Ectodermal cell (in vitro differentiated cells): ENCODE results near the gene UPK1B.

Experiments used
- H3K27ac ChIP-seq: 2 replicates; pipeline ENCODE4 v1.7.0; 2013; ENCODE audit warnings: mild to moderate bottlenecking, low read depth, low read length; ENCODE audit not compliant: insufficient read depth, poor library complexity, severe bottlenecking
- H3K27me3 ChIP-seq: 2 replicates; pipeline ENCODE4 v1.7.0; 2013; ENCODE audit warnings: mild to moderate bottlenecking, low read length; ENCODE audit not compliant: insufficient read depth, control insufficient read depth, poor library complexity, severe bottlenecking
- H3K36me3 ChIP-seq: one replicate; pipeline ENCODE4 v1.7.0; 2013; ENCODE audit warnings: low read length; ENCODE audit not compliant: control insufficient read depth, insufficient read depth
- H3K4me1 ChIP-seq: one replicate; pipeline ENCODE4 v1.7.0; 2013; ENCODE audit warnings: low read length; ENCODE audit not compliant: control insufficient read depth, insufficient read depth
- H3K4me3 ChIP-seq: 2 replicates; pipeline ENCODE4 v1.7.0; 2013; ENCODE audit warnings: low read depth, low read length, control low read depth; ENCODE audit not compliant: insufficient read depth
- H3K9me3 ChIP-seq: 2 replicates; pipeline ENCODE4 v1.7.0; 2013; ENCODE audit warnings: mild to moderate bottlenecking, low read length, moderate library complexity; ENCODE audit not compliant: control insufficient read depth
- WGBS, 2 experiments: methylation state at CpG; one replicate each; pipeline ENCODE4 v1.1.7; 2013; ENCODE audit warnings: missing lambda C conversion rate in 2 of 2; 5-methylcytosine and 5-hydroxymethylcytosine counted together

The UPK1B gene

DNA sequence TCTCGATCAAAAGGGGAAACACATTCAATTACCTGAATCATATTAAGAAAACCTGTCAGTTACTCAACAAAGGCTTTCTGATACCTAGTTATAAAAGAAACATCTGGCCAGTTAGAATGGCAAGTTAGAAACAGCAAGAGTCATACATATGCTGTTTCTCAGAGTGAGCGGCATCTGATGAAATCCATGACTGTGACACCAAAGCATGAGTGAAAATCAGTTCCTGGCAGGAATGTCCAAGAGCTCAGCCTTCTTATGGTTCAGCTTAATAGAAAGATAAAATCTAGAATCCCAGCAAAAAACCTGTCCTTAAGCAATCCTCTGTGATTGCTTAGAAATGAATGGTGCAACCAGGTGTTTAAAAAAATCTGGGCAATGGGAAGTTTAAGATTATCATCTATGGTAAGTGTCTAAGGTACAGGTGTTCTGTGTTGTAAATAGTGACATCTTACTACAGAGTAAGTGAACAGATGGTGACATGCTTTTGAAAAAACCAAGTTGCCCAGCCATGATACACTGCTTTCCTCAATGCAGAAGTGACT lies 48.5 kb downstream of the UPK1B start:
- Histone ChIP-seq H3K9me3 (no peaks in the 10 kb centered on the region), H3K4me1 (no peaks in the 10 kb centered on the region), H3K36me3 (peaks cover 14% of the 10 kb centered on the region), H3K27me3 (no peaks in the 10 kb centered on the region), H3K27ac (no peak overlapping the region), H3K4me3 (no peak overlapping the region)
- whole genome bisulfite sequencing, 2 experiments: 93 to 95% methylated on average over 2 of the region's 2 CpGs

DNA sequence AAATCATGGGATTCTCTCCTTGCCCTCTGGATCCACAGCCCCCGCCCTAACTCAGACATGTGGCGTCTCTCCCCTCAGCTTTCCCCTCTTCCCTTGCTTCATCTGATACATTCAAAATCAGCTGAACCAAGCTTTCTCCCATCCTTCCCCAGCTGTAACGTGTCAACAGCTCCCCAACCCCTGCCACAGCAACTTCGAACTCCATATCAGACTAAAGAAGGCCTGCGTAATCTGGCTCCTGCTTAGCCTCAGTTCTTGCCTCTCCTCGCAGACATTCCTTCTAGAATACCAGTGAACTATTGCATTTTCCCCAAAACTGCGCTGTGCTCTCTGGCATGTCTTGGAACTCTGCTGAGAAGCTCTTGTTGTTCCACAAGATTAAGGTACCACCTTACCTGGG lies 49.0 kb downstream of the UPK1B start:
- WGBS, 2 experiments: 93 to 94% methylated on average over 7 of the region's 7 CpGs
- Histone ChIP-seq H3K36me3 (peaks cover 14% of the 10 kb centered on the region), H3K9me3 (no peaks in the 10 kb centered on the region), H3K27me3 (no peaks in the 10 kb centered on the region), H3K4me1 (no peaks in the 10 kb centered on the region), H3K4me3 (no peak overlapping the region), H3K27ac (no peak overlapping the region)

DNA sequence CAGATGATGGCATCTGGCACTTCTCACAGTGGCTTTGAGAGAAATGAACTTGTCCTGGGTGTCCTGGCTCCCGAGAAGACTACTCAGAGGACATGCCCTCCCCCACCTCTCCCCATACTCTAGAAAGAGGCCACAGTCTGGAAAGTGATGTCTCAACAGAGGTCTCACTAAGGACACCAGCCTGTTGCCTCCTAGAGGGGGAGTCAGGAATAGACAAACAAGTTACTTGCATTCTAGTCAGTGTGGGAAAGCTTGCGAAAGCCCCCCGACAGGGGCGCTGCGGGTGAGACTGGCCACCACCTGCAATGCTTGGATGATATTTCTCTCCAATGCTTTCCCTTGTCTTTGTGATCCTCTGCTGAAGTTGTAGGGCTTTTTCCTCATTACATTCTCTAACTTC lies 50.1 kb downstream of the UPK1B start:
- Histone ChIP-seq H3K27me3 (no peaks in the 10 kb centered on the region), H3K4me1 (no peaks in the 10 kb centered on the region), H3K9me3 (no peaks in the 10 kb centered on the region), H3K27ac (no peak overlapping the region), H3K36me3 (peaks cover 9% of the 10 kb centered on the region), H3K4me3 (no peak overlapping the region)
- WGBS, 2 experiments: 90 to 92% methylated on average over 5 of the region's 5 CpGs

DNA sequence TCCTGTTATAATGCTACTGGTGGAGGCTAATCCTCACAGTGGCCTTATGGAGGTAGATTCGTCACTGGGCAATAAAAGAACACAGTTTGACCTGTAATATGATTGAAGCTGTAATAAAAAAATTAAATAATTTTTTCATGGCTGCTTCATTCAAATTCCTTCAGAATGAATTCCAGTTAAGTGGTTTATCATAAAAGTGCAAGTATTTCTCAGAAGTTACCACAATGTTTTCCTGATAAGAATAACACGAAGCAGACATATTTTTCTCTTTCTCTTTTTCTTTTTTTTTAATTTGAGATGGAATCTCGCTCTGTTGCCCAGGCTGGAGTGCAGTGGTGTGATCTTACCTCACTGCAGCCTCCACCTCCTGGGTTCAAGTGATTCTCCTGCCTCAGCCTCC lies 51.7 kb downstream of the UPK1B start:
- no peaks in the 10 kb centered on the region for H3K4me1 ChIP-seq
- no peaks in the 10 kb centered on the region for H3K27me3 ChIP-seq
- peaks cover 18% of the 10 kb centered on the region for H3K36me3 ChIP-seq
- WGBS, 2 experiments: 91 to 94% methylated on average over 3 of the region's 3 CpGs
- no peak overlapping the region for H3K4me3 ChIP-seq
- no peaks in the 10 kb centered on the region for H3K9me3 ChIP-seq
- no peak overlapping the region for H3K27ac ChIP-seq

DNA sequence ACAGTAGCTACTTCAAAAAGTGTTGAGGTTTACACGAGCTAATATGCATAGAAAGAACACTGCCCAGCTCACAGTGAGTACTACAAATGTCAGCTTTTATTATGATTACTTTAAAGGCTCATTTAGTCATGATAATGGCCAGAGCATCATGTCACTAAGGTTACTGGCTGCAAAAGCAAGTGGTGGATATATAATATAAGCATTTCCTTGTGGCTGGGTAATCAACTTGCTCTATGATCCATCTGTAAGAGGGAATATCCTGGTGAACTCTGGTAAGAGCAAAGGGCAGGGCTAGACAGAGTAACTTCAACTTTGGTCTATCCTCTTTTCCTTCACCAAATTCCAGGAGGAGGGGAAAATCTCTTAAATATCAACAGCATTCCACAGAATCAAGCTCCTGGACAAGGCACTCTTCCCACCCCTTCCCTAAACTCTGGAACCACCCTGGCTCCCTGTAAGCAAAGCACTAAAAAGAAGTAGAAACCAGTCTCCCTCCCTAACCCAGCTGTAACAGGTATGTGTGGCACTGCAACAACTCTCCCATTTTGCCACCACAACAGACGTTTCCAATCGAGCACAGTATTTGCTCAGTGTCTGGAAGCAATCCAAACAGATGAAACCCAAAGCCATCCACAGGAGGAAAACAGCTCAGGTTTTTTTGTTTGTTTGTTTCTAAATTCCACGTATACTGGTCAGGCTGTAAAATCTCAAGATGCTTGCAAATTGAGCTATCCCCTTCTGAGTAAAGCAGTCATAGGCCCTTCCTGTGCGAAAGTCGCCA lies 53.9 kb downstream of the UPK1B start:
- WGBS, 2 experiments: 96 to 97% methylated on average over 6 of the region's 6 CpGs
- Histone ChIP-seq H3K36me3 (peaks cover 18% of the 10 kb centered on the region), H3K4me1 (no peaks in the 10 kb centered on the region), H3K4me3 (no peak overlapping the region), H3K9me3 (no peaks in the 10 kb centered on the region), H3K27ac (no peak overlapping the region), H3K27me3 (no peaks in the 10 kb centered on the region)

DNA sequence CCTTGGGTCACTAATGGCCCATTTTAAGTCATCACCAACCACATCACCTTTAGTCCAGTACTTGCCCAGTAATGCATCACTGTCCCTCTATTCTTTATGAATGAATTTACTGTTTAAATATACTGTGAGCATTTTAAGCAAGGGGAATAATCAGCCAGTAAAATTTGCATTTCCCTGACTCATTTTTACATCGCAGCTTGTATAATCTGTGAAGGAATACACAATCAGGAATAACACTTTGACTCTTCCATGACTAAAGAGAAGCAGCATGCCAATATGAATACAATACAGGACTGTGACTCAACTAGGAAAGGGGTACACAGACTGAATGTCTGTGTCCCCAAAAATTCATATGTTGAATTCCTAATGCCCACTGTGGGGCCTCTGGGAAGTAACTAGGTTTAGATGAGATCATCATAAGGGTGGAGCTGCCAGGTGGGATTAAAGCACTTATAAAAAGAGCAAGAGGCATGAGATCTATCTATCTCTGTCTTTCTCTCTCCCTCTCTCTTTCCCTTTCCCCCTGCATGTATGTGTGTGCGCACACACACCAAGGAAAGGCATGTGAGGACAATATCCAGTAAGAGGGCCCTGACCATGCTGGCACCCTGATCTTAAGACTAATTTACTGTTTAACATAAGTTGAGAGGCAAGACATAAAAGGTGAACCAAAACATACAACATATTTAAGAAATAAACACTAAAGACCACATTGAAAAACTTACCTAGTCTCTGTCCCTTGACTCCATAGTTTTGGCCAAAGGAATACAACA lies 55.2 kb downstream of the UPK1B start:
- Histone ChIP-seq H3K4me1 (no peaks in the 10 kb centered on the region), H3K36me3 (peaks cover 22% of the 10 kb centered on the region), H3K27me3 (no peaks in the 10 kb centered on the region), H3K27ac (no peak overlapping the region), H3K9me3 (no peaks in the 10 kb centered on the region), H3K4me3 (no peak overlapping the region)
- WGBS, 2 experiments: 93 to 100% methylated on average over 2 of the region's 2 CpGs

DNA sequence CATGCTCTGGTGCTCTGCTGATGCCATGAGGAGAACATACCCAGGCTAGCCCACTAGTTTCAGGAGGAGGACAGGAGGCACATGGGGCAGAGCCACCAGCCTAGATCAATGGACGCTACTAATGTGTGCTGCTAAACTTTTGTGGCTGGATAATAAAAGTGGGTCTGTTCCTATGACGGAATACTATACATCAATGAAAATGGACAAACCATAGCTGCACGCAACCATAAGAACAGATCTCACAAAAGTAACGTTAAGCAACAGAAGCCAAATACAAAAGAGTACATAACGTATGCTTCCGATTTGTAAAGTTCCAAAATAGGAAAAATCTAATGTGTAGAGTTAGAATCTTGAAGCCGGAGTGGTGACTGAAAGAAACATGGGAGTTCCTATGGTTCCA lies 55.8 kb downstream of the UPK1B start:
- Histone ChIP-seq H3K9me3 (no peaks in the 10 kb centered on the region), H3K4me1 (no peaks in the 10 kb centered on the region), H3K36me3 (peaks cover 22% of the 10 kb centered on the region), H3K27me3 (no peaks in the 10 kb centered on the region), H3K4me3 (no peak overlapping the region), H3K27ac (no peak overlapping the region)
- WGBS, 2 experiments: 87% methylated on average over 7 of the region's 7 CpGs

DNA sequence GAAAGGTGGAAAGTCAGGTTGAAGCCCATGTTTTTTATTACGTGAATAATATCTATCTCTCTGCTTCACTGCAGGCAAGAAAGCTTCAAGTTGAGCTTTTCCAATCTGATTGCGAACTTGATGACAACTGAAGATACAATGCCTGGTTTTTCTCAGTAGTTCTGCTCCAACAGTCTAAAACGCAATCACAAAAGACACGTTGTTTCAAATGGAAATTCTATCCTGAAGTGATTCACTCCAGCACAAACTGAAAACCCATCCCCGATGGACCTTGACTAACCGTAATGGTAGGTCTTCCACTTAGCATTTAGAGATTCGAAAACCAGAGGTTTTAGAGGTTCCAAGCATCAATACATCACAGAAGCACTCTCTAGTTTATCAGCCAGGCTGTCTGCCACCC lies 56.7 kb downstream of the UPK1B start:
- Histone ChIP-seq H3K36me3 (peaks cover 23% of the 10 kb centered on the region), H3K27me3 (no peaks in the 10 kb centered on the region), H3K4me1 (no peaks in the 10 kb centered on the region), H3K27ac (no peak overlapping the region), H3K9me3 (no peaks in the 10 kb centered on the region), H3K4me3 (no peak overlapping the region)
- 94 to 95% methylated on average over 7 of the region's 7 CpGs for WGBS, 2 experiments

DNA sequence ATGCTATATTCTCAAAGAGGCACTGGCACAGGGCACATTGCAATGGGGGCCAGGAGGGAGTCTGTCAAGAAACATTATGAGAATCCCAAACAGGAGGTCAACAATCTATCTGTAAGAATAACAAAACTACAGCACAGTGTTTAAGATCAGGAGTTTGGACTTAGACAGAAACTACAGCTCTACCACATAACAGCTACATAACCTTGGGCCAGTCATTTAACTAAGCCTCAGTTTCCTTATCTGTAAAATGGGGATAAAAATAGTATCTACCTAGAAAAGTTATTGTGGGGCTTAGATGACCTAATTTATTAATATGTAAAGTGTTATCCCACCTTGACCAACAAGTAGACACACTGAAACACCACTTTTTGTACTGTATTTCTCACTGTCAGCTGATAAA lies 57.3 kb downstream of the UPK1B start:
- Histone ChIP-seq H3K36me3 (peaks cover 29% of the 10 kb centered on the region), H3K27ac (no peak overlapping the region), H3K4me3 (no peak overlapping the region), H3K9me3 (no peaks in the 10 kb centered on the region), H3K27me3 (no peaks in the 10 kb centered on the region), H3K4me1 (no peaks in the 10 kb centered on the region)

DNA sequence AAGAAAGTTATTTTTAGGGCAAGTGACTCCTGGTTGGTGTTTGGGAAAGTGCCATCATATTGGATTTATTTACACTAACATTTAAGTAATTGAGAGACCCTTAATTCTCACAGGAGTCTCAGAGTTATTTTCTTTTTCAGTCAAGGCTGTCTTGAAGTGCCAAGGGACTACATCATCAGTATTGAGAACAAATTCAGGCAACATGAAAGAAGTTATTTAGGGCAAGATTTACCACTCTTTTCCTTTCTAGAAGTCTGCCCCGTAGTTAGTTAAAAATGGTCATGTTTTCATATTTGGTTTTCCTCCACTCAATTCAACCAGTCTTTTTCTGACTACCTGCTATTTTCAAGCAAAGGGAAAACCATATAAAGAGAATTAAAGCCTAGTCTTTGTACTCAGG lies 61.2 kb downstream of the UPK1B start:
- Histone ChIP-seq H3K27ac (no peak overlapping the region), H3K36me3 (peaks cover 15% of the 10 kb centered on the region)
- 89 to 100% methylated on average over 1 of the region's 1 CpG for WGBS, 2 experiments

More for the DNA sequence above, 61.2 kb downstream of the UPK1B start:
- H3K27me3 ChIP-seq: no peaks in the 10 kb centered on the region
- no peaks in the 10 kb centered on the region for H3K4me1 ChIP-seq
- no peak overlapping the region for H3K4me3 ChIP-seq
- no peaks in the 10 kb centered on the region for H3K9me3 ChIP-seq
